CD4-positive, alpha-beta T cell (primary cell): ENCODE results near the gene DNAJC5G. TPM values are rescaled to one million over a fixed set of nuclear protein-coding genes. Genes with fewer than 3 reads are reported as not detected.

Source experiments
- ATAC-seq: fragments of 200-7000 bp; cut with Tn5 transposase; one replicate; pipeline ENCODE4 v1.10.0; 2022; ENCODE audit warnings: mild to moderate bottlenecking; ENCODE audit not compliant: poor library complexity
- CTCF ChIA-PET: fragments of 350-600 bp; sonication (Branson Sonifier 250); formaldehyde crosslinking; loops from one replicate; lab custom pipeline; 2021; ENCODE audit warnings: antibody characterized with exemption, inconsistent platforms; lab: Charles Lee
- POLR2A ChIA-PET: fragments of 350-600 bp; sonication (Branson Sonifier 250); formaldehyde crosslinking; loops from one replicate; lab custom pipeline; 2021; ENCODE audit warnings: antibody characterized with exemption, inconsistent platforms; lab: Charles Lee
- DNase-seq, 14 experiments: peaks; one replicate each; pipeline ENCODE4 v3.0.0-alpha.2; 2013 to 2020; ENCODE audit warnings: mixed read lengths in 2 of 14
- H3K27ac ChIP-seq, 2 donors: one replicate each; pipeline versions ENCODE4 v1.5.1 to v1.7.0; 2013; ENCODE audit warnings: low read length in 2 of 2, low read depth in 1 of 2, mild to moderate bottlenecking in 1 of 2
- H3K27me3 ChIP-seq, 2 experiments: 1 replicate in 1 of 2; 2 replicates in 1 of 2; pipeline versions ENCODE4 v1.6.1 to v1.7.0; 2013; ENCODE audit warnings: low read length in 2 of 2, control low read depth in 1 of 2, mild to moderate bottlenecking in 1 of 2, moderate library complexity in 1 of 2; ENCODE audit not compliant: insufficient read depth in 2 of 2, control insufficient read depth in 1 of 2
- H3K36me3 ChIP-seq: one replicate; pipeline ENCODE4 v1.6.1; 2013; ENCODE audit warnings: low read length, control low read depth; ENCODE audit not compliant: insufficient read depth
- H3K4me1 ChIP-seq: one replicate; pipeline ENCODE4 v1.6.1; 2013; ENCODE audit warnings: low read length, control low read depth; ENCODE audit not compliant: insufficient read depth
- H3K4me3 ChIP-seq: one replicate; pipeline ENCODE4 v1.5.1; 2013; ENCODE audit warnings: mild to moderate bottlenecking, low read length, moderate library complexity
- H3K9me3 ChIP-seq, 2 experiments: 1 replicate in 1 of 2; 2 replicates in 1 of 2; pipeline versions ENCODE4 v1.6.1 to v1.7.0; 2013; ENCODE audit warnings: low read length in 2 of 2, mild to moderate bottlenecking in 2 of 2, control low read depth in 1 of 2, moderate library complexity in 1 of 2; ENCODE audit not compliant: control insufficient read depth in 1 of 2, insufficient read depth in 1 of 2
- H3K27ac Mint-ChIP-seq: one replicate; pipeline ENCODE4 v1.8.0; 2020; ENCODE audit warnings: mixed read lengths
- H3K27me3 Mint-ChIP-seq: one replicate; pipeline ENCODE4 v1.8.0; 2021; ENCODE audit warnings: mixed read lengths
- H3K36me3 Mint-ChIP-seq: one replicate; pipeline ENCODE4 v1.8.0; 2021; ENCODE audit warnings: low read depth, mixed read lengths
- H3K4me1 Mint-ChIP-seq: one replicate; pipeline ENCODE4 v1.8.0; 2021; ENCODE audit warnings: low read depth, mixed read lengths
- H3K4me3 Mint-ChIP-seq: one replicate; pipeline ENCODE4 v1.8.0; 2020; ENCODE audit warnings: mild to moderate bottlenecking, mixed read lengths
- H3K9me3 Mint-ChIP-seq: one replicate; pipeline ENCODE4 v1.8.0; 2020; ENCODE audit warnings: mixed read lengths
- CTCF ChIP-seq: fragments of 200-600 bp; IDR thresholded peaks from one replicate; pipeline ENCODE4 v1.8.0; 2022; ENCODE audit warnings: antibody characterized with exemption, mild to moderate bottlenecking
- intact Hi-C, 2 experiments: fragments of 100-400 bp; cut with DNase I in 1 of 2; cut with micrococcal nuclease in 1 of 2; formaldehyde crosslinking; loops; one replicate each; pipeline versions ENCODE4 v1.15.1 to v1.9.0; 2023 to 2025; cut with DNase I, micrococcal nuclease
- total RNA-seq, 174 experiments: library from RNA in 2 of 174; stranded (reverse) in 2 of 174; gene quantifications; one replicate each; pipeline ENCODE4 v1.2.3 and lab custom pipeline; 2021 to 2026

Gene DNAJC5G
- total RNA-seq, 2 experiments from 2014 or later: not detected

DNA sequence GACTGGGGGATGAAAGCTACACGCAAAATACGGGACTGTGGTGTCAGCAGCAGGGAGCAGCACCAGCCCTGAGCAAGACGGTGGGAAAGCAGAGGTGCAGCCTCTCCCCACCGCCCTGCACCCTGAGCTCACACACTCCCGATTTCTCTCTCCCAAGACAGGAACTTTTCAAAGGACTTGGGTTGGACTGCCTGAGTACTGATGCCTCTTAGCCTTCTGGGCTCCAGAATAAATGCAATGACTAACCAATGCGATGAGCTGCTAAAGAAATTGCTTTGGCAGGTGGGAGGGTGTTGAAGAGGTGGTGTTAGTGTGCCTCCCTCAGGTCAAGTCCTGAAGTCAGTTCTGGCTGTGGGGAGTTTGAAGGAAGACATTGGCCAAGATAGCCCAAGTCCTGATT is 16.6 kb downstream of the DNAJC5G start:
- no peaks in the 10 kb centered on the region for H3K36me3 Mint-ChIP-seq
- no peak overlapping the region for H3K4me3 ChIP-seq
- ChIA-PET POLR2A (no interaction called here), CTCF (interaction anchor here (1.5 kb wide), 1 partner anchor 12 kb away, joined by 4 read pairs; no protein-coding TSS in a partner anchor)
- H3K27me3 Mint-ChIP-seq: peaks cover 24% of the 10 kb centered on the region
- DNase-seq (no peak), ATAC-seq (no peak)
- no peaks in the 10 kb centered on the region for H3K36me3 ChIP-seq
- H3K27me3 ChIP-seq: peaks cover 6% of the 10 kb centered on the region in 2 experiments
- H3K27ac Mint-ChIP-seq: no peak overlapping the region
- TF ChIP-seq CTCF: no peak
- intact Hi-C loops: no loop called here
- H3K27ac ChIP-seq: no peak overlapping the region
- no peaks in the 10 kb centered on the region for H3K9me3 ChIP-seq
- no peaks in the 10 kb centered on the region for H3K4me1 ChIP-seq
- no peak overlapping the region for H3K4me3 Mint-ChIP-seq
- no peaks in the 10 kb centered on the region for H3K4me1 Mint-ChIP-seq
- no peaks in the 10 kb centered on the region for H3K9me3 Mint-ChIP-seq

- Histone ChIP-seq H3K27me3 (peaks cover 6 to 9% of the 10 kb centered on the region in 2 experiments), H3K36me3 (no peaks in the 10 kb centered on the region), H3K4me3 (no peak overlapping the region), H3K9me3 (no peaks in the 10 kb centered on the region), H3K27ac (no peak overlapping the region), H3K4me1 (no peaks in the 10 kb centered on the region)
- DNase-seq: no peak
- ChIA-PET POLR2A (no interaction called here), CTCF (no interaction called here)
- Mint-ChIP-seq H3K36me3 (no peaks in the 10 kb centered on the region), H3K27ac (no peak overlapping the region), H3K27me3 (peaks cover 33% of the 10 kb centered on the region), H3K4me1 (no peaks in the 10 kb centered on the region), H3K4me3 (no peak overlapping the region), H3K9me3 (no peaks in the 10 kb centered on the region)
- intact Hi-C loops: no loop called here
- TF ChIP-seq CTCF: no peak
- ATAC-seq: no peak
Measured at GRCh38 chr2:27294928-27295327, 19.7 kb downstream of the DNAJC5G start.

- no peak overlapping the region for H3K4me3 ChIP-seq
- H3K27me3 Mint-ChIP-seq: peaks cover 32% of the 10 kb centered on the region
- CTCF ChIA-PET: interaction anchor here (1.1 kb wide), 1 partner anchor 17 kb away, joined by 3 read pairs; no protein-coding TSS in a partner anchor
- H3K4me3 Mint-ChIP-seq: no peak overlapping the region
- H3K4me1 ChIP-seq: no peaks in the 10 kb centered on the region
- peaks cover 4 to 8% of the 10 kb centered on the region in 2 experiments for H3K27me3 ChIP-seq
- DNase-seq: no peak
- no peak for ATAC-seq
- no peaks in the 10 kb centered on the region for H3K4me1 Mint-ChIP-seq
- no peaks in the 10 kb centered on the region for H3K36me3 Mint-ChIP-seq
- TF ChIP-seq CTCF: no peak
- H3K9me3 Mint-ChIP-seq: no peaks in the 10 kb centered on the region
- intact Hi-C loops: no loop called here
- H3K36me3 ChIP-seq: no peaks in the 10 kb centered on the region
- no peaks in the 10 kb centered on the region for H3K9me3 ChIP-seq
- POLR2A ChIA-PET: no interaction called here
- no peak overlapping the region for H3K27ac ChIP-seq
- no peak overlapping the region for H3K27ac Mint-ChIP-seq
Measured at GRCh38 chr2:27296481-27296880, 21.2 kb downstream of the DNAJC5G start.
